Natural killer cell (primary cell): ENCODE data around the gene OR52A5. TPM values are rescaled to one million over a fixed set of nuclear protein-coding genes. Genes with fewer than 3 reads are reported as not detected.
"Not testable (repeated sequence)": the region's sequence is repeated elsewhere in the genome, so short reads cannot be mapped to it uniquely, and the experiment has no call there.

ENCODE experiments used
- ATAC-seq, 3 donors: fragments of 150-1000 bp in 2 of 3; fragments of 200-7000 bp in 1 of 3; cut with Tn5 transposase; 1 replicate in 1 of 3; 2 replicates in 2 of 3; pipeline ENCODE4 v1.10.0; 2021; ENCODE audit warnings: mild to moderate bottlenecking in 2 of 3, moderate library complexity in 2 of 3
- DNase-seq, 2 donors: peaks; one replicate each; pipeline versions ENCODE4 v3.0.0 to v3.0.0-alpha.2; 2013 to 2021; ENCODE audit warnings: mixed read lengths in 1 of 2
- H3K27ac ChIP-seq: one replicate; pipeline ENCODE4 v1.5.1; 2013; ENCODE audit warnings: mild to moderate bottlenecking, low read length
- H3K27me3 ChIP-seq: one replicate; pipeline ENCODE4 v1.6.1; 2013; ENCODE audit warnings: low read length; ENCODE audit not compliant: control insufficient read depth, insufficient read depth
- H3K36me3 ChIP-seq: one replicate; pipeline ENCODE4 v1.6.1; 2013; ENCODE audit warnings: low read length; ENCODE audit not compliant: control insufficient read depth, insufficient read depth
- H3K4me1 ChIP-seq: one replicate; pipeline ENCODE4 v1.6.1; 2013; ENCODE audit warnings: low read length; ENCODE audit not compliant: control insufficient read depth, insufficient read depth
- H3K4me3 ChIP-seq: one replicate; pipeline ENCODE4 v1.5.1; 2013; ENCODE audit warnings: low read length
- H3K9me3 ChIP-seq: one replicate; pipeline ENCODE4 v1.6.1; 2013; ENCODE audit warnings: low read length; ENCODE audit not compliant: control insufficient read depth, insufficient read depth
- H3K27ac Mint-ChIP-seq, 2 donors: one replicate each; pipeline ENCODE4 v1.8.0; 2022; ENCODE audit warnings: mild to moderate bottlenecking in 2 of 2, mixed read lengths in 2 of 2, moderate library complexity in 1 of 2
- H3K27me3 Mint-ChIP-seq, 2 donors: one replicate each; pipeline ENCODE4 v1.8.0; 2022; ENCODE audit warnings: low read depth in 2 of 2, mixed read lengths in 2 of 2
- H3K36me3 Mint-ChIP-seq: one replicate; pipeline ENCODE4 v1.8.0; 2022; ENCODE audit warnings: mixed read lengths
- H3K4me1 Mint-ChIP-seq, 2 donors: one replicate each; pipeline ENCODE4 v1.8.0; 2022; ENCODE audit warnings: mixed read lengths in 2 of 2
- H3K4me3 Mint-ChIP-seq: one replicate; pipeline ENCODE4 v1.8.0; 2022; ENCODE audit warnings: mild to moderate bottlenecking, moderate library complexity, mixed read lengths
- H3K9me3 Mint-ChIP-seq, 2 donors: one replicate each; pipeline ENCODE4 v1.8.0; 2022; ENCODE audit warnings: mixed read lengths in 2 of 2
- CTCF ChIP-seq: fragments of 200-600 bp; IDR thresholded peaks from one replicate; pipeline ENCODE4 v1.8.0; 2022; ENCODE audit warnings: antibody characterized with exemption
- WGBS: methylation state at CpG from one replicate; pipeline ENCODE4 v1.1.7; 2013; ENCODE audit warnings: missing lambda C conversion rate; ENCODE audit not compliant: insufficient coverage; 5-methylcytosine and 5-hydroxymethylcytosine counted together
- intact Hi-C: fragments of 100-400 bp; cut with micrococcal nuclease; formaldehyde crosslinking; loops from one replicate; pipeline ENCODE4 v1.14.2; 2022
- total RNA-seq, 4 donors: library from RNA; stranded (reverse); fragments of 120-200 nt in 1 of 4; gene quantifications; one replicate each; pipeline versions ENCODE4 v1.2.3 to v1.2.4, GENCODE V29; 2013 to 2022

OR52A5 gene
- total RNA-seq, result not detected
- total RNA-seq (2013), result not detected

- H3K27ac Mint-ChIP-seq, result no peak within 1 kb of the TSS
- no peaks in the 10 kb centered on the region for H3K4me1 ChIP-seq
- H3K4me1 Mint-ChIP-seq, result no peaks in the 10 kb centered on the region
- H3K4me3 Mint-ChIP-seq, result no peak within 1 kb of the TSS
- intact Hi-C loops, result no loop called here
- H3K36me3 ChIP-seq, result no peaks in the 10 kb centered on the region
- no peaks in the 10 kb centered on the region for H3K9me3 ChIP-seq
- no peaks in the 10 kb centered on the region for H3K36me3 Mint-ChIP-seq
- no peak for TF ChIP-seq CTCF
- H3K27me3 ChIP-seq, result no peaks in the 10 kb centered on the region
- ATAC-seq (no peak), DNase-seq (no peak)
- H3K4me3 ChIP-seq, result no peak within 1 kb of the TSS
- 97% methylated on average over 2 of the region's 2 CpGs for WGBS
- no peaks in the 10 kb centered on the region for H3K27me3 Mint-ChIP-seq
- no peaks in the 10 kb centered on the region for H3K9me3 Mint-ChIP-seq
- H3K27ac ChIP-seq, result no peak within 1 kb of the TSS
These were observed at the start of gene OR52A5 for GRCh38 chr11:5137996-5138395. Gene OR52A5 (minus strand): TSS chr11:5138356. CDS start chr11:5132642, 5,714 bp downstream.

- no peak overlapping the region for H3K27ac ChIP-seq
- WGBS, result 87% methylated on average over 9 of the region's 10 CpGs
- Mint-ChIP-seq H3K27me3 (no peaks in the 10 kb centered on the region), H3K4me1 (no peaks in the 10 kb centered on the region), H3K4me3 (no peak overlapping the region), H3K36me3 (no peaks in the 10 kb centered on the region), H3K27ac (no peak overlapping the region), H3K9me3 (peaks cover 0 to 2% of the 10 kb centered on the region in 2 donors)
- ATAC-seq (no peak), DNase-seq (no peak)
- intact Hi-C loops, result no loop called here
- no peaks in the 10 kb centered on the region for H3K36me3 ChIP-seq
- H3K27me3 ChIP-seq, result no peaks in the 10 kb centered on the region
- TF ChIP-seq CTCF, result no peak
- H3K9me3 ChIP-seq, result no peaks in the 10 kb centered on the region
- no peak overlapping the region for H3K4me3 ChIP-seq
- no peaks in the 10 kb centered on the region for H3K4me1 ChIP-seq
These were observed 40.1 kb upstream of the OR52A5 start for GRCh38 chr11:5178046-5178837.

- Mint-ChIP-seq H3K4me3 (no peak overlapping the region), H3K4me1 (no peaks in the 10 kb centered on the region), H3K9me3 (peaks cover 2% of the 10 kb centered on the region in 2 donors), H3K36me3 (no peaks in the 10 kb centered on the region), H3K27ac (no peak overlapping the region), H3K27me3 (no peaks in the 10 kb centered on the region)
- DNase-seq (no peak), ATAC-seq (no peak)
- 95% methylated on average over 6 of the region's 7 CpGs for WGBS
- no peaks in the 10 kb centered on the region for H3K36me3 ChIP-seq
- no peak overlapping the region for H3K27ac ChIP-seq
- no peaks in the 10 kb centered on the region for H3K4me1 ChIP-seq
- no peak overlapping the region for H3K4me3 ChIP-seq
- intact Hi-C loops, result no loop called here
- no peaks in the 10 kb centered on the region for H3K9me3 ChIP-seq
- H3K27me3 ChIP-seq, result no peaks in the 10 kb centered on the region
- TF ChIP-seq CTCF, result no peak
These were observed 36.8 kb upstream of the OR52A5 start for GRCh38 chr11:5174934-5175333.

- TF ChIP-seq CTCF, result no peak
- Histone ChIP-seq H3K9me3 (no peaks in the 10 kb centered on the region), H3K27me3 (no peaks in the 10 kb centered on the region), H3K36me3 (no peaks in the 10 kb centered on the region), H3K27ac (no peak overlapping the region), H3K4me1 (no peaks in the 10 kb centered on the region), H3K4me3 (no peak overlapping the region)
- no peak overlapping the region for H3K27ac Mint-ChIP-seq
- no peak overlapping the region for H3K4me3 Mint-ChIP-seq
- H3K27me3 Mint-ChIP-seq, result no peaks in the 10 kb centered on the region
- H3K9me3 Mint-ChIP-seq, result peaks cover 0 to 2% of the 10 kb centered on the region in 2 donors
- no peaks in the 10 kb centered on the region for H3K36me3 Mint-ChIP-seq
- ATAC-seq, result no peak
- WGBS, result 76% methylated on average over 2 of the region's 2 CpGs
- intact Hi-C loops, result no loop called here
- no peaks in the 10 kb centered on the region for H3K4me1 Mint-ChIP-seq
- DNase-seq, result no peak
These were observed 33.7 kb upstream of the OR52A5 start for GRCh38 chr11:5171856-5172255.

GRCh38 chr11:5165898-5166297 is 27.7 kb upstream of the OR52A5 start:
- H3K27me3 ChIP-seq, H3K36me3 Mint-ChIP-seq, H3K4me1 Mint-ChIP-seq, H3K27ac Mint-ChIP-seq, H3K9me3 Mint-ChIP-seq, H3K36me3 ChIP-seq, H3K4me3 ChIP-seq, DNase-seq, H3K4me3 Mint-ChIP-seq, H3K4me1 ChIP-seq, ATAC-seq, intact Hi-C loops, H3K9me3 ChIP-seq, H3K27ac ChIP-seq, H3K27me3 Mint-ChIP-seq: not testable (repeated sequence)
